AG04449 (cell line): ENCODE results near the gene COL26A1.
"Not testable (repeated sequence)": the region's sequence is repeated elsewhere in the genome, so short reads cannot be mapped to it uniquely, and the experiment has no call there.

Experiments used
- CTCF ChIA-PET: fragments of 350-600 bp; formaldehyde crosslinking; extraction: SDS; loops from one replicate; lab custom pipeline; 2021; ENCODE audit warnings: antibody characterized with exemption; lab: Yijun Ruan, JAX
- POLR2A ChIA-PET: fragments of 400-600, 350-600 bp; formaldehyde crosslinking; extraction: SDS; loops from one replicate; lab custom pipeline; 2020; ENCODE audit warnings: antibody characterized with exemption, inconsistent platforms; lab: Yijun Ruan, JAX
- DNase-seq: peaks from one replicate; pipeline ENCODE4 v3.0.0-alpha.2; 2010; ENCODE audit warnings: low read depth, low spot score
- H3K4me3 ChIP-seq: 2 replicates; pipeline ENCODE4 v1.5.1; 2011; ENCODE audit warnings: low read depth, mild to moderate bottlenecking, control low read depth, low read length
- TF ChIP-seq, protein P1 (sequence below): IDR thresholded peaks from one replicate; pipeline ENCODE4 v1.5.1; 2011; ENCODE audit warnings: mild to moderate bottlenecking, moderate library complexity, low read length, control low read depth, inconsistent platforms; ENCODE audit not compliant: insufficient read depth; ENCODE audit errors: missing control alignments

COL26A1 gene

DNA sequence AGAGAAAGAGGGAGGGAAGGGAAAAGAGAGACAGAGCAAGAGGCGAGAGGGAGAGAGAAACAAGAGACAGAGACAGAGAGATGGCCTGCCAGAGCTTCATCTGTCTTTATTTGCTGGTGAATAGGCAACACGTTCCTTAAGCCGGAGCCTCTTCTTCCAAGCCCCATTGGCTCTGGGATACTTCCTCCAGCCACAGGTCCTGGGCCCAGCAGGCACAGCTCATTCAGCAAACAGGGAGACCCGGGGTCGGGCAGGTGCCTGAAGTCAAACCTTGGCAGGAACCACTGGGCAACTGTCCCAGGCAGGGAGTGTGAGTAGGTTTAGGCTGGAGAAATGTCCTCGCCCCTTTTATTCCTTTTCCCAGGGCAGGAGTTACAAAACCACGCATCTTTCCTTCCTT is 198.2 kb downstream of the COL26A1 start:
- CTCF ChIA-PET = interaction anchor here (2.7 kb wide), 1 partner anchor 18 kb away, joined by 7 read pairs; no protein-coding TSS in a partner anchor
- H3K4me3 ChIP-seq = no peak overlapping the region
- DNase-seq = no peak
- TF ChIP-seq, protein P1, sequence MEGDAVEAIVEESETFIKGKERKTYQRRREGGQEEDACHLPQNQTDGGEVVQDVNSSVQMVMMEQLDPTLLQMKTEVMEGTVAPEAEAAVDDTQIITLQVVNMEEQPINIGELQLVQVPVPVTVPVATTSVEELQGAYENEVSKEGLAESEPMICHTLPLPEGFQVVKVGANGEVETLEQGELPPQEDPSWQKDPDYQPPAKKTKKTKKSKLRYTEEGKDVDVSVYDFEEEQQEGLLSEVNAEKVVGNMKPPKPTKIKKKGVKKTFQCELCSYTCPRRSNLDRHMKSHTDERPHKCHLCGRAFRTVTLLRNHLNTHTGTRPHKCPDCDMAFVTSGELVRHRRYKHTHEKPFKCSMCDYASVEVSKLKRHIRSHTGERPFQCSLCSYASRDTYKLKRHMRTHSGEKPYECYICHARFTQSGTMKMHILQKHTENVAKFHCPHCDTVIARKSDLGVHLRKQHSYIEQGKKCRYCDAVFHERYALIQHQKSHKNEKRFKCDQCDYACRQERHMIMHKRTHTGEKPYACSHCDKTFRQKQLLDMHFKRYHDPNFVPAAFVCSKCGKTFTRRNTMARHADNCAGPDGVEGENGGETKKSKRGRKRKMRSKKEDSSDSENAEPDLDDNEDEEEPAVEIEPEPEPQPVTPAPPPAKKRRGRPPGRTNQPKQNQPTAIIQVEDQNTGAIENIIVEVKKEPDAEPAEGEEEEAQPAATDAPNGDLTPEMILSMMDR = no peak
- POLR2A ChIA-PET = no interaction called here

DNA sequence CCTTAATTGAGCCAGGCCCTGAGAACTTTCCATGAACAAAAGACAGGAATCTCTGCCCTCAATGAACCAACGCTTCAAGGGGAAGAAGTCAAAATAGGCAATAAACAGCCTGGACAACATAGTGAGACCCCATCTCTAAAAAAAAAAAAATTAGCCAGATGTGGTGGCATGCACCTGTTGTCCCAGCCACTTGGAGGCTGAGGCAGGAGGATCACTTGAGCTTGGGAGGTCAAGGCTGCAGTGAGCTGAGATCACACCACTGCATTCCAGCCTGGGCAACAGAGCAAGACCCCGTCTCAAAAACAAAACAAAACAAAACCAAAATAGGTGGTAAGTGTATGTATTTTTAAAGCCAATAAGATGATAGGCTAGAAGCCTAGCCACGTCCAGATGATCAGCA is 198.6 kb downstream of the COL26A1 start:
- POLR2A ChIA-PET = not testable (repeated sequence)
- CTCF ChIA-PET = interaction anchor here (1.4 kb wide), 1 partner anchor 23 kb away, joined by 3 read pairs; no protein-coding TSS in a partner anchor

DNA sequence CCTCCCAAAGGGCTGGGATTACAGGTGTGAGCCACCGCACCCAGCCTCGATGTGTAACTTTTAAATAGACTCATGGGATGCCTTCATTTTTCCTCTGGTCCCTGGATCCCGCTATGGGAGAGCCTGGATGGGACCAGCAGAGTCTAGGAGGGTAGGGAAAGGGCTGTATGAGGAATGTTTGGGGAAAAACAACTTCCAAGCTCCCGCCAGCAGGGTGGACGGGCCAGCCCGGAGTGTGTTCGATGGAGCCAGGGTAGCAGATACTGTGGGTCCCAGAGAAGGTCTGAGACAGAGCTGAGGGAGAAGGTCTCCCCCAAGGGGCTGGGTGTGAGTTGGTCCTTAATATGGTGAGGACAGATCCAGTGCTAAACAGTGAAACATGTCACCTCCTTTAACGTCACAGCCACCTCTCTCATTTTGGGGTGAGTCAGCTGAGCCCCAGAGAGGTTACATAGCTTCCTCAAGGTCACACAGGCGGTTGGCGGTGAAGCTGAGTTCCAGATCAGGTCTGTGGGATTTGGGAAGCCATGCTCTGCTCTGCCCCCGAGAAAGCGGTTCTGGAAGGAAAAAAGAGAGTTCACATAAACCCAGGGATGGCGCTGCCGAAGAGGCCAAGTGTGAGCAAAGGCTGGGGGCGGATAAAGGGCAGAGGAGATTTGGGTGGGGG is 200.0 kb downstream of the COL26A1 start:
- ChIA-PET CTCF (interaction anchor here (0.5 to 1.4 kb wide), 4 partner anchors 19 to 816 kb away, joined by 3 to 5 read pairs (median 3); no protein-coding TSS in a partner anchor), POLR2A (no interaction called here)
- no peak for DNase-seq
- H3K4me3 ChIP-seq = no peak overlapping the region
- TF ChIP-seq, protein P1 = no peak

More for the DNA sequence above, 198.6 kb downstream of the COL26A1 start:
- not testable (repeated sequence) for DNase-seq, H3K4me3 ChIP-seq

DNA sequence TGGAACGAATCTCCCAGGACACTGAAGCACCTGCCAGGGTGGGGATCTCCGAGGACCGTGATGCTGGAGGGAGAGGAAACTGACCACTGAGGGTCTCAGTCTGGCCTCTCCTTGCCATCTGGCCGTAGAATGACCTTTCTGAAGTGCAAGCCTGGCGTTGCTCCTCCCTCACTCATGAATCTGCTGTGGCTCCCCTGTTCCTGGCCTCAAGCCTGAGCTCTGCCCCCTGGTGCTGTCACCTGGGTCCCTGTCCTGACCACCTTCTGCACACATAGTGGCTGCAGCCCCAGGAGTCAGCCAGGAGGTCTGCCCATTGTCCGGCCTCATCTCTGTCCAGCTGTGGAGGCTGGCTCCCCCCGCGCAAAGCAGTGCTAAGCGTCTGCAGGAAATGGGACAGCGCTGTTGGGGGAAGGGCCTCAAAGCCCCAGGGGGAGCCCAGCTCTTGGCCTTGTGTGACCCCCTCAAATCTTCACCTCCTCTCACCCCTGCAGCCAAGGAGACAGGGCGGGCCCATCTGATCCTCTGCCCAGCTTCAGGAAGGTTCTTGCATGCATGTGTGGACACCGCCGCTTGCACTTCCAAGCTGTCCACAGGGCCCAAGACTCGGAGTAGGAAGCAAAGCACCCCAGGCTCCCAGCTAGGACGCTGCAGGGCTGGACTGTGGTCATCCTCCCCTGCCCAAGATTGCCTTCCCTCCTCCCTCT is 200.7 kb downstream of the COL26A1 start:
- POLR2A ChIA-PET = no interaction called here
- TF ChIP-seq, protein P1 = no peak
- CTCF ChIA-PET = interaction anchor here (1.3 kb wide), 2 partner anchors 12 to 20 kb away, joined by 3 to 5 read pairs; no protein-coding TSS in a partner anchor
- H3K4me3 ChIP-seq = no peak overlapping the region
- no peak for DNase-seq

DNA sequence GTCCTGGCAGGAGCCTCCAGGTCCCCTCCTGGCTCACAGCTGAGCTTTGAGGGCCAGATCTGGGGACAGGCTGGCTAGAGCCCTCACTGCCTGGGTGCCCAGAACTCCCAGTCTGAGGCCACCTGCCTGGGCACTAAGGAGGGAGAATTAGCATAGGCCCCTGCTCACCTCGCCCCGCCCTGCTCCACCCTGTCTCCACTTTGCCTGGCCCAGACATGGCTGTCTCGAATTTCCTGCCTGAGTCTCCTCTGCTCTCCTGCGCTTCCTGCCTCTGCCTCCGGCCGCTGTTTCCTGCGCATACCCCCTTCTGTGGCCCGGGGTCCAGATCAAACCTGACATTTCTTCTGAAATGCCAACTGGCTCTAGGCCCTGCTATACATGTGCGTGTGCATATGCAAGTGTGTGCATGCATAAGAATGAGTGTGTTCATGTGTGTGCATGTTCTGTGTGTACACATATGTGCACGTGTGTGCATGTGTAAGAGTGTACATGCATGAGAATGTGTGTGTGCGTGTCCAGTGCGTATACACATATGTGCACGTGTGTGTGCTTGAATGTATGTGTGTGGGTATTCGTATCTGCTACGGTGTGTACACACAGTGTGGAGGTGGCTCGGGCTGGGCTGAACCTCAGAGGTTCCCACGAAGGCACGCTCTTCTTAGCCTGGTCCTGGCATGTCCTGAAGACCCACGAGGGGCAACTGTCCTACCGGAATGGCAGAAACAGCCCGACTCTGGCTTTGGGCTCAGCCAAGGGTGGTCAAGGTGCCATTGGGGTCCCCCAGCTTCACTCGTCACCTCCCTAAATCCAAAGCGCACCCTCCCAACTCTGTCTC is 201.5 kb downstream of the COL26A1 start:
- DNase-seq = no peak
- TF ChIP-seq, protein P1 = no peak
- ChIA-PET POLR2A (no interaction called here), CTCF (interaction anchor here (1.3 kb wide), 1 partner anchor 11 kb away, joined by 3 read pairs; no protein-coding TSS in a partner anchor)
- H3K4me3 ChIP-seq = no peak overlapping the region

DNA sequence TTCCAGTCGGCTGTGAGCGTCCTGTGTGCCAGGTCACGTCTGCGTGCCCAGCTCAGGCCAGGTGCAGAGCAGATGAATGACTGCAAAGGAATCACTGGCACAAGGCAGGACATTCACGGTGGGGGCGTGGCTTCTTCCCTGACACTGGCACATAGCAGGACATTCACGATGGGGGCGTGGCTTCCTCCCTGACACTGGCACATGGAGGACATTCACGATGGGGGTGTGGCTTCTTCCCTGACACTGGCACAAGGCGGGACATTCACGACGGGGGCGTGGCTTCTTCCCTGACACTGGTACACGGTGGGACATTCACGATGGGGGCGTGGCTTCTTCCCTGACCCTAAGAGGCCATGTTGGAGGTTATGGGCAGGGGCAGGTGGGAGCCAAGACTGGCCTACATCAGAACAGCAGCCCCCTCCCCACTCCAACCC is 202.1 kb downstream of the COL26A1 start:
- ChIA-PET CTCF (no interaction called here), POLR2A (no interaction called here)
- no peak for DNase-seq
- TF ChIP-seq, protein P1 = no peak
- H3K4me3 ChIP-seq = no peak overlapping the region
